PFSK-1 (cell line): Measurements from ENCODE around the gene DLG4.

Experiments used
- FOXP2 ChIP-seq: optimal IDR thresholded peaks from 2 replicates; pipeline ENCODE3; 2011; ENCODE audit warnings: borderline replicate concordance, control low read depth, inconsistent platforms; ENCODE audit not compliant: insufficient read depth; ENCODE audit errors: extremely low read length, extremely low read depth
- POLR2AphosphoS5 ChIP-seq: IDR thresholded peaks from 2 replicates; pipeline ENCODE4 v1.6.1; 2012; ENCODE audit warnings: low read depth, mild to moderate bottlenecking, control low read depth, low read length, moderate library complexity
- SIN3A ChIP-seq: IDR thresholded peaks from 2 replicates; pipeline ENCODE4 v1.6.1; 2012; ENCODE audit warnings: mild to moderate bottlenecking, low read length, moderate library complexity, borderline replicate concordance; ENCODE audit not compliant: insufficient read depth
- TAF1 ChIP-seq: IDR thresholded peaks from 2 replicates; pipeline ENCODE4 v1.6.1; 2012; ENCODE audit warnings: low read length, control low read depth, borderline replicate concordance; ENCODE audit not compliant: insufficient read depth
- TF ChIP-seq, protein P1 (sequence below), 2 experiments: IDR thresholded peaks; 2 replicates each; pipeline versions ENCODE4 v1.6.1 to v1.8.0; 2011 to 2012; ENCODE audit warnings: low read depth in 2 of 2, low read length in 2 of 2, control low read depth in 1 of 2, inconsistent platforms in 1 of 2, mild to moderate bottlenecking in 1 of 2, moderate library complexity in 1 of 2; ENCODE audit not compliant: insufficient read depth in 1 of 2

DNA sequence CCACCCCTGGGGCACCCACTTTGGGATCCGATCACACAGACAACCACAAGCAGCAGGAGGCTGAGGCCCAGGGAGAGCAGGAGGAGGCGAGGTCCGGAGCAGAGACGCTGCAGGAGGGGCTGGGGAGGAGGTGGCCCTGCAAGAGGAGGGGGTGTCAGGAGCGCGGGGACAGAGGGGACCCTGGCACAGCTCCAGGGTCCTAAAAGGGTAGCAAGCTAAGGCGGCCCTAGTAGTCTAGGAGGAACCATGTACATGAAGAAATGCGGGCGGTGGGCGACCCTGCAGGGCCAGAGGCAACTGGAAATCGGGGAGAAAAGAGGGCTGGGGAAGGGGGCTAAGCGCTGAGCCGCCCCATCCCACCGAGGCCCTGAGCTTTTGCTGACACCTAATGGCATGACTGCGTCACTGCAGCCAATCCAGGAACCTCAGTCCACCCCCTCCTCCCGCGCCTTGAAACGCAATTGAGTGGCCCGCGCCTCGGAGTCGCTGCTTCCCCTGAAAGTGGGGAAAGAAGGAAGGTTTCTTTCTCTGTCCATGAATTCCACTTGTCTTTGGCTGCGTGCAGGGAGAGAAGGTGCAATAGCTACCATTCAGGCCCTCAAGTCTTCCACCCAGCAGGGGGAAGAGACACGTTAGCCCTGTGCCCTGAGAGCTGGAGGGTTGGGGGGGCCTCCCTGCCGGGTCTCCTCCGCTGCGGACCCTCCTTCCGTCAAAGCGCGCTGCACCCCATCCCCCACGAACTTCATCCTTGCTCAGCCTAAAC, 42.3 kb downstream of the DLG4 start:
- TF ChIP-seq SIN3A, result no peak
- TF ChIP-seq TAF1, result no peak
- TF ChIP-seq POLR2AphosphoS5, result no peak
- TF ChIP-seq, protein P1, sequence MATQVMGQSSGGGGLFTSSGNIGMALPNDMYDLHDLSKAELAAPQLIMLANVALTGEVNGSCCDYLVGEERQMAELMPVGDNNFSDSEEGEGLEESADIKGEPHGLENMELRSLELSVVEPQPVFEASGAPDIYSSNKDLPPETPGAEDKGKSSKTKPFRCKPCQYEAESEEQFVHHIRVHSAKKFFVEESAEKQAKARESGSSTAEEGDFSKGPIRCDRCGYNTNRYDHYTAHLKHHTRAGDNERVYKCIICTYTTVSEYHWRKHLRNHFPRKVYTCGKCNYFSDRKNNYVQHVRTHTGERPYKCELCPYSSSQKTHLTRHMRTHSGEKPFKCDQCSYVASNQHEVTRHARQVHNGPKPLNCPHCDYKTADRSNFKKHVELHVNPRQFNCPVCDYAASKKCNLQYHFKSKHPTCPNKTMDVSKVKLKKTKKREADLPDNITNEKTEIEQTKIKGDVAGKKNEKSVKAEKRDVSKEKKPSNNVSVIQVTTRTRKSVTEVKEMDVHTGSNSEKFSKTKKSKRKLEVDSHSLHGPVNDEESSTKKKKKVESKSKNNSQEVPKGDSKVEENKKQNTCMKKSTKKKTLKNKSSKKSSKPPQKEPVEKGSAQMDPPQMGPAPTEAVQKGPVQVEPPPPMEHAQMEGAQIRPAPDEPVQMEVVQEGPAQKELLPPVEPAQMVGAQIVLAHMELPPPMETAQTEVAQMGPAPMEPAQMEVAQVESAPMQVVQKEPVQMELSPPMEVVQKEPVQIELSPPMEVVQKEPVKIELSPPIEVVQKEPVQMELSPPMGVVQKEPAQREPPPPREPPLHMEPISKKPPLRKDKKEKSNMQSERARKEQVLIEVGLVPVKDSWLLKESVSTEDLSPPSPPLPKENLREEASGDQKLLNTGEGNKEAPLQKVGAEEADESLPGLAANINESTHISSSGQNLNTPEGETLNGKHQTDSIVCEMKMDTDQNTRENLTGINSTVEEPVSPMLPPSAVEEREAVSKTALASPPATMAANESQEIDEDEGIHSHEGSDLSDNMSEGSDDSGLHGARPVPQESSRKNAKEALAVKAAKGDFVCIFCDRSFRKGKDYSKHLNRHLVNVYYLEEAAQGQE (IDR thresholded peaks at IDR 0.05; ENCODE audit: insufficient read depth in 1 of 2, low read depth in 2 of 2, low read length in 2 of 2), result no peak
- TF ChIP-seq FOXP2, result no peak
